Measurements from ENCODE around the gene DNAH17.

Gene DNAH17

DNA sequence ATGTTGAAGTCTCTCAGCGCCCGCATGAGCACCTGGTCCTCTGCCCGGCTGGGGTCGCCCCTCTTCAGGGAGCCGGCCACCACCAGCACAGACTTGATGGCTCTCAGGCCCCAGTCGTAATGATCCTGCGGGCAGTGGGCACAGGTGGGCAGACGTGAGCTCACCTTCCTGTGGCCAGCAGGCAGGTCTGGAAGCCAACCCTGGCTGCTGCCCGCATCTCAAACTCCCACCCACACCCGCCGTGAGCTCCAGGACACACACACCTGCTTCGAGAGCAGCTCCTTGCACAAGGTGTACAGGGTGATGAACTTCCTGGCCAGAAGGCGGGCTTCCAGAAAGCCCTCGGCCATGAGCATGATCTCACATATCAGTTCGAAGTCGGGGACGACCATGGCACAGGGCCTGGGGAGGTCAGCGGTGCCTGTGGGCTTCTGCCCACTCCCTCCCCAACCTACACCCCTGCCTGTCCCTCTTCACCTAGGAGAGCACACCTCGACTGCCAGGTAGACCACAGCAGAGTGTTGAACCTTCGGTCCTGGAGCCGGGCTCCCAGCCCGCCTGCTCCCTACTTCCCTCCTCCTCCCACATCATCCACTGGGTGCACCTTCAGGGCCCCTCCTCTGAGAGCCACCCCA, 82.4 kb downstream of the DNAH17 start:
- DNase-seq: no peak

DNA sequence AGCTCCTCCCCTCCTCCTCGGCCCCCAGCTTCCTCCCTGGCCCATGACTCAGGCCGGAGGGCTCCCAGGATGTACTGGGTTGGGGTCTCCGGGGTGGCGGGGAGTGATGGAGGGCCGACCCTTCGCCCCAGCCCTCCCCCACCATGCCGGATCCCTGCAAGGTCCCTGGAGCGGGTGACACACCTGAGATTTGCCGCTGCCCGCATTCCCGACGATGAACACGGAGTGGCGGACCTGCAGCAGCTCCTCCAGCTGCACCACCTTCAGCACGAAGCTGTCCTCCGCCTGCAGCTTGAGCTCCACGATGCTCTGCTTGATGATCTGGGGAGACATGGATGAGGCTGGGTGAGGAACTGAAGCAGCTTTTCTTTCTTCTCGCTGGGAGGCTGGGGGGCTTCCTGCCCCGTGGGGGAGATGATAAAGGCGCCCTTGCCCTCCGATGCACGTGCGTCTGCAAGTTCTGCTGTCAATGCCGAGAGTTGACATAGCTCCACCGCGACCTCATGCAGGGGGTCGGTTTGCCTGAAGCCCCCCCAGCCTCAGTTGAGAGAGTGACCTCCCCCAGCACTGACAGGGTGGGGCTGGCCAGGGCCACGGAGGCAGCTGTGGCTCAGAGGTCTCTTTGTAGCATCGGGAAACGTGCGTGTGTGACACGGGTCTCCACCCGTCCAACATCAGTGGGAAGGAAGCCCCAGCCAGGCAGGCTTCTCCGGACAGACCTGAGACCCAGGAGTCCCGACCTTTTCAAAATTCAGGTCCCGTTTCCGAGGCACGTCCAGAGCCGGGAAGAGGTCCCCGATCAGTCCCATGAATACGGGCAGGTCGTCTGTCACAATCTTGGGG, 83.1 kb downstream of the DNAH17 start:
- DNase-seq: no peak

DNA sequence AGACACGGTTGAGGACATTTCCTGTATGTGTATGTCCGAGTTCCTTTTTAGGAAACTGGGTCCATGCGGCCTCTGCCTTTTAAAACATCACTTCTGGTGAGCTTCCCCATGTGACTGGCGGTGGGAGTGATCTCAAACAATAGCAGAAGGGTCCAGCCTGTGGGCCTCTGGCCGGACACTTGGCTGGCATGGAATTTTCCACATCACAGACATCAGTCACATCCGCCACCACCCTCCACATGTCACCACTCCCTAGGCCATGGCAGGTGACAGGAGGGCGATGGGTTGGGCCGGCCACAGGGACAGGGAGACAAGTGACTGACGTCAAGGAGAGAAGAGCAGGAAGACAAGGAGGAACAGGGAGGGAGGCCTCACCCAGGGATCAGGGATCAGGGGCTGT, 83.7 kb downstream of the DNAH17 start:
- no peak for DNase-seq

DNA sequence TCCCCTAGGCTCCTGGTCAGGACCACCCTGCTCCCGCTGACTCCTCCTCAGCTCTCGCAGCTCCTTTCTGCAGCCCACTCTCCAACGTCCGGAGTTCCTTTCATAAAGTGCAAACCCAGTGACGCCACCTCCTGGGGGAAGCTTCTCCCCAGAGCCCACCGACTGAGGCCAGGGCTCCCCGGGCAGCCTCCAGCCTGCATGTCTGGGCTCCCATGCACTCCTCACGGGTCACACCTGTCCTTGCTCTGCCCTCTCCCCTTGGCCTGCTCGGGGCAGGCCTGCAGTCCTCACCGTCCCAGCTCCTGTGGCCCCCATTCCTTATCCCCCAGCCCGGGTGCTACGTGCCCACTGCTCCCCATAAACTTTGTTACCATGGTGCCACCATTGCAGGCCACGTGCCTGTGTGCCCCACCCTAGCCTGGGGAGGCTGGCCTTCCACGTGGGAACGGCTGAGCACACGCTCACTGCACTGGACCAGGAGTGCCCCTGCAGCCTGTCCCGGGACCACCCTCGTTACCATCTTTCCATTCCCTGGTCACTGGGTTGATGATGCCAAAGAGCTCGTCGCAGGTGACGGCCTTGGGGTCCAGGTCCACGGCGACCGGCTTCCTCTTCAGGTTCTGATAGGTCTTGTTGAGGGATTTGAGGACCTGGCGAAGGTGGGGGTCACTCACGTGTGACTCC, 84.9 kb downstream of the DNAH17 start:
- DNase-seq: no peak

DNA sequence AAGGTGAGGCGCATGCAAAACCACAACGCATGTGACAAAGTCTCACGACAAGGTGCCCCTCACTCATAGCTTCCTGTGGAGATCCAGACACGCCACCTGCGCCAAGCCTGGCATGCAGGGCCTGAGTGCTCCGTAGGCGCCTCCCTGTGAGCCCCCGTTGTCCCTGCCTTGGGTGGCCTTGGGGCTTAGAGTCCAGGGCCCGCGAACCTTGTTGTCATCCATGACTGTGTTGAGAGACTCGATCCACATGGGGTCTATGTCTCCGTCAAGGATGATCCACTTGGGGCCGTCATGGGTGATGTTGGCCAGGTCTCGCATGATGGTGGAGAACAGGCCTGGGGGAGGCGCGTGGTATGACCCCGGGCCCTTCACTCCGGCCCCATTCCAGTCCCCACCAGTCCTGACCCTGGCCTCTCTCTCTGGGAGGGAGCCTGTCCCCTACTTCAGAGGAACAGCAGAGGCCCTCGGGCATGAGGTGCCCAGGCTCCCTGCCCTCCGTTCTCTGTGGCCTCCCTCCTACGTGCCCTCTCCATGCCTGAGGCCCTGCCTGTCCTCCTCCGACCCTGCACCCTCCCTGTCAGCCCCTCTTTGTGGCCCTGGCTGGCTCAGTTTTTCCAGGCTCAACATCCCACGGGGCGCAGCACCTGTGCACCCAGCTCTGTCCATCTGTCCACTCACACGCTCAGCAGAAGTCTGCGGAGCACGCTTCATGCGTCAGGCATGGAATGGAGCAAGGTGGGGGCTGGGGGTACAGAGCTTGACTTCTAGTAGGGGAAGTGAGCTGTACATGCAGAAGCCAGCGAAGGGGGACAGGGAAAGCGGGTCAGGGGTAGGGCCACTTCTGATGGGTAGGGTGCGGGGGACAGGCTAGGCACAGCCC, 85.7 kb downstream of the DNAH17 start:
- DNase-seq: no peak

DNA sequence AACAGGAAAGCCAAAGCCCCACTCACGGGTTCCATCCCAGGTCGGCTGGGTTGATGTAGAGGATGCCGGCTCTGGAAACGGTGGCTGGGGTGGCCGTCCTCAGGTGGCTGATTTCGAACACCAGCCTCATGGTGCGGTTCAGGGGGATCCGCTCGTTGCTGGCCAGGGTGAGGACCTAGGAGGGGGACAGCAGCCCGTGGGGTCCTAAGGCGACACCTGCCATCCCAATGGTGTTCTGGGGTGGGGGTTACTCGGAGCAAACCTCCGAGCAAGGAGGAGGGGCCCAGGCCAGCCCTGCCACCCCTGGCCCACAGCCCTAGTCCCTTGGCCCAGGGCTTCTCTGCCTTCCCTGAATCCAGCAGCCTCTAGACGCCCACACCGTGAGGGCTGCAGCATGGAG, 86.5 kb downstream of the DNAH17 start:
- no peak for DNase-seq

DNA sequence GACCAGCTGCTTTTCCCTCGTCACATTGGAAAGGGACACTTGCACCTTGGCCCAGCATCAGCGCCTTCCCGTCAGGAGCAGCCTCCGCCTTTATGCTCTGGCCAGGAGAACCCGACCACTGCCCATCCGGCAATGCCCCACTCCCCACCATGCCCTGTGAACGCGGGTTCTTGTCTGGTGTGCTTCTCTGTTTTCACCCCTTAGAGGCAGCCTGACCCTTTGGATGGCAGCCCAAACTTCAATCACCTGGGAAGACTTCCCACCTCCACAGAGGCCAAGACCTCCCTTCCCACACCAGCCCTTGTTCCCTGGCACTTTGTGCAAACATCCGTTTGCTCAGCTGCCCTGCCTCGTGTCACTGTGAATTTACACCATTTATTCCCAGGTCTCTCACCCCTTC, 87.0 kb downstream of the DNAH17 start:
- no peak for DNase-seq

DNA sequence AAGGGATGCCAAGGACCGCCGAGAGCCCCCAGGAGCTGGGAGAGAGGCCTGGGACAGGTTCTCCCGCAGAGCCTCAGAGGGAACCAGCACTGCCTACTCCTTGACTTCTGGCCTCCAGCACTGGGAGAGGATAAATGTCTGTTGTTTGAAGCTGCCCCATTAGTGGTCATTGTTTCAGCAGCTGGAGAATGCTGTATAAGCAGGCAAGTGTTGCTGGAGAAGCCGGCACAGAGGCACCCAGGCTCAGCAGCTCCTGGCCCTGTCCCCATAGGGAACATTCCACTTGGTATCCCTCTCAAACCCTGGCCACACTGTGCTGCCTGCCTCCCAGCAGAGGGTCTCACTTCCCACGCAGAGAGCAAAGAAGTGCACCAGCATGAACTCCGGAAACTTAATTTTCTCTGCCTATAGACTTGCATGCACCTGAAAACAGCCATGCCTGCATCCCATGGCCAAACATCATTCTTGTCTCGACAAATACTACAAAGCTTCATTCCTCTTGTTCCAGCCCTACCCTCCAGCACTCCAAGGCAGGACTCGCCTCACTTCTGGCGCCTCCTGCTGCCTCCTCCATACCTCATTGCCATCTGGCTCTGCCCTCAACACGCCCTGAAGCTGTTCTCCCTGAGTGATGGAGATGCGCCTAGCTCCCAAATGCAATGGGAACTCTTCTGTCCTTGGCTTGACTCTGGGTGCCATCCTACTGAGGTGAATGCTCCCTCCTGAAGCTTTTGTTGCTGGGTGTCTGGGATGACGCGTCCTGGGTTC, 88.1 kb downstream of the DNAH17 start:
- no peak for DNase-seq

DNA sequence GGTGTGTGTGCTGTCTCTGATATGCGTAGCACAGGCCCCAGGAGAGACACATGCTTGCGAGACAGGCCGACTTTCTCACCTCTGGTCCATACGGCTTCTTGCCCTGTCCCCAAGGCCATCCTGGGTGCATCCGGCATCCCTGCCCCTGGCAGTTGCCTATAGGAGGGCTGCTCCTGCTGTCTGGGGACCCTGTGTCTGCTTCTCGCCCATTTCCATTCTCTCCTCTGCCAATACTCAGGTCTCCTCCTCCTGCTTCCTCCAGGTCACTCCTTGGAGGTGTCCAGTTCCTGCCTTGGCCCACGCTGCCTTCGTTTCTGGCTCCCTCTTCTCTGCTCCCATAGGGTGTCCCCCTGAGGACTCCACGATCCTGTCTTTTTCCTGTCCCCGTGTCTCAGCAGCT, 89.0 kb downstream of the DNAH17 start:
- no peak for DNase-seq

DNA sequence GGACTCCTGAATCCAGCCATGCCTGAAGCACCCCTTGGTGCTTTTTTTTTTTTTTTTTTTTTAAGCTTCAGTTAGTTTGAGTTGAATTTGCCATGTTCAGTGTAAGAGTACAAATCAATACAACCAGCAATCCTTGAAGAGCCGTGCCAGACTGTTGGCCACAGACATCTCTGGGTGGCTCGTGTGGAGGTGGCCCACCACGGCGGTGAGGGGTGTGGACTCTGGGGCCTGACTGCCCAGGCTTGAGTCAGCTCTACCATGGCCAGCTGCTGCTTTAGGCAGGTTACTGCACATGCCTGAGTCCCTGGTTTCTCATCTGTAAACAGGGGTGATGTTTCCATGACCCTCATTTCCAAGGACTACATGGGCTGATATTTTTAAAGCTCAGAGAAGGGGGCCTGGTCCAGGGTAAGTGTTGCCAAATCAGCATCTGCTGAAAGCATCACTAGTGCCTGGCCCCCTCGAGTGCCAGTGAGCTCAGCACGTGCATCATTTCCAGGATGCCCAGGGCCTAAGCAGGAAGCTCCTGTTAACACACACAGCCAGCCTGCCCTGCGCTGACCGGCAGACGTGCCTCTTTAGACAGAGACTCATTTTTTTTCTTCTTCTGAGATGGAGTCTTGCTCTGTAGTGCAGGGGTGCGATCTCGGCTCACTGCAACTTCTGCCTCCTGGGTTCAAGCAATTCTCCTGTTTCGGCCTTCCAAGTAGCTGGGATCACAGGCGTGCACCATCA, 90.1 kb downstream of the DNAH17 start:
- no peak for DNase-seq

DNA sequence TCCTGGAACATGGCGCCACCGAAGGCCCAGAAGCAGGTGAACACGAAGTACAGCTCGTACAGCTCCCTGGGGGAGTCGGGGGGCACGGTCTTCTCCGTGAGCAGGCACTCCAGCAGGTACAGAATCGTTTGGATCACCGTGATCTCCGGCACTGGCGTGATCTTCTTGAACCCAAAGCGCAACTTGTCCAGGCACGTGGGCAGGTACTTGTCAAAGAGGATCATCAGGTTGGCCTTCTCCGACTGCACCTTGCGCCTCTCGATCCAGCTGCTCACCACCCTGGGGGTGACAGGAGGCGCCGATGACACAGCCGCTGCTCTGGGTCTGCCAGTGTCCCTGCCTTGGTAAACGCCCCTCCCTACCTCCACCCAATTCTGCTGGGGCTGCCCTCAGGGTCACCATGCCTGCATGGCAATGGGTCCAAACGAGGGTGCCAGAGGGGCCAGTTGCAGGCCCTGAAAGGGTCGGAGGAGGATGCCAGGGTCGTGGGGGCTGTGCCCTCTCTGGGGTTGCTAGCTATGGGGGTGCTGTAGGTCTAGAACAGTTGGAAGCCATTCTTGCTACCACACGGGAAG, 90.9 kb downstream of the DNAH17 start:
- no peak for DNase-seq

DNA sequence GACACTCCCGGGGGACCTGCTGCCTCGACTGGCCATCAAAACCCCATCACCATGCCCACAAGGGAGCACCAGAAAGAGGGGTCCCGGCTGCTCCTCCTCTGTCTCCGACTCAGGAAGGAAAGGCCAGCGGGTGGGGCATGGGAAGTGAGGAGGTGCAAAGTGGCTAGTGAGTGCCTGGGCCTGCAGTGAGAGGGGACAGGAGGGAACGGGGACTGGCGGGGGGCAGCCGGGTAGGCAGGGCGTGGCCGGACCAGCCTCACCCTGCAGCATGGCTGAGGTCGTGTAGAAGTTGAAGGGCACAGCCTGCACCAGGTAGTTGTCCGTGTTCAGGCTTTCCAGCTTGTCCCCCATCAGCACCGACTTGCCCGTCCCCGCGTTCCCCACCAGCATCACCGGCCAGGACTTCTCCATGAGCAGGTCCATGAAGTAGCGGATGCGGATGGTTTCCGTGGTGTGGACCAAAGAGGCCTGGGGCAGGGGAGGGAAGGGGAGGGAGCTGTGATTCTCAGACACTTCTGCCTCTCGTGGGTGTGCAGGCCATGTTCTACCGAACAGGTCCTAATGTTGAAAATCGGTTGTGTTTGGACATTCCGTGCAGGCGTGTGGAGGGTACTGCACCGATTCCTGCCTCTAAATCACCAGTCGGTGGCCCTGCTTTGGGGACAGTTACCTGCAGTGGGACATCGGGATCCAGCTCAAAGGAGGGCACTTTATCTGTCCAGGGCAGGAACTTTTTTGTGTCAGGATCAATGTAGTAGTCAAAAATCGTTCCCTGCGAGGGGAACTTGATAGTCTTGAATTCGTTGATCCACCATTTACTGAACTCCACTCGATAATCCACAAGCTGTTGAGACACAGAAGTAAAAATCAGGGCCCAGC, 91.7 kb downstream of the DNAH17 start:
- DNase-seq: no peak

DNA sequence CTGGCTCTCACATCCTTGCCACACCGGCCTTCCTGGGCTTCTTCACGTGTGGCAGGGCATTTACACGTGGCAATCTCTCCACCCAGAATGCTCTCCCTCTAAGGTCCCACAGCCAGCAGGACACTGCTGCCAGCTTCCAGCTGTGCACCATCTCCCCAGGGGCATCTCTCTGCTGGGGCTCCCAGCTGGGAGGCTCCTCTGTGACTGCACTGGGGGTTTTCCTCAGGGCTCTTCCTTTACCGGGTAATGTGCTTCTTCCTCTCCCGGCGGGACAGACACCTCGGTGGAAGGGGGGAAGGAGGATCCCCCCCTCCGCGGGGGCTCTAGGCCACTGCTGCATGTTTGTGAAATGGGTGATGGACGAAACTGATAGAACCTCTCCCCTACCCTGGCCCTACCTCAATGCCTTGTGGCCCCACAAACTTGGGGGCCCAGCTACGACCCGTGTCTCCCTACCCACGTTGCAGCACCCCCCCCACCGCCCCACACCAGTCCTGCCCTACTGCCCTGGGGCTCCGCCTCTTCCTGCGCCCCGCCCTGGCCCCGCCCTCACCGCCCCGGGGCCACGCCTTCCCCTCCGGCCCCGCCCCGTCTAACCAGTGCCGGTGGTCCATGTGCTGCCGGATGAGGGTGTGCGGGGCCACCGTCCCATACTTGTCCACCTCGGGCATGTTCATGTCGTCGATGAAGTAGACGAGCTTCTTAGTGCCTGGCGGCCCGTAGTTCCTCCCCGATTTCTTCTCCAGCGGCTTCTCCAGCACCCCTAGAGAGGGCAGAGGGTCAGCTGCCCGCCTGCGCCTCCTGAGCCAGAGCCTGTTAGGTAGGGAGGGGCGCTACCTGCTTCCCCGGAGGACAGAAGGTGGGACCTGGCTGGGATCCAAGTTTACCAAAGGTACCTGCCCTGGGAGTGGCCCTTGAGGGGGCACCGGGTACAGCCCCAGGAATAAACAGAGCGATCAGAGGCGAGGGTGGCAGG, 92.6 kb downstream of the DNAH17 start:
- no peak for DNase-seq

DNA sequence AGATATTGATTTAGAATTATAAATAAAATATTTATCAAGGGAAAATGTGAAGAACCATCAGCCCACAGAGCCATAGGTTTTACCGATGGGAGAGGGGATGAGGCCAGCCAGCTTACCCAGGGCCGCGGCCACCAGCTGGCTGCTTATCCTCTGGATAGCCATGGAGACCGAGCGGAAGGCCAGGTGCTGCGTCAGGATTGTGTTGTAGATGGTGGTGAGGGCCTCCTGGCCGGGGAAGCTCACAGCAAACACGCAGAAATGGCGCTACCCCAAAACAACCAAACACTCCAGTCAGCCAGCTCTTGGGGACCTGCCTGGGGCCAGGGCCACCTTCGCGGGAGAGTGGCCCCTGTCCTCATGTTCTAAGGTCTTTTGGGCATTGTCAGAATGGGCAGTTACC, 97.8 kb downstream of the DNAH17 start:
- no peak for DNase-seq

DNA sequence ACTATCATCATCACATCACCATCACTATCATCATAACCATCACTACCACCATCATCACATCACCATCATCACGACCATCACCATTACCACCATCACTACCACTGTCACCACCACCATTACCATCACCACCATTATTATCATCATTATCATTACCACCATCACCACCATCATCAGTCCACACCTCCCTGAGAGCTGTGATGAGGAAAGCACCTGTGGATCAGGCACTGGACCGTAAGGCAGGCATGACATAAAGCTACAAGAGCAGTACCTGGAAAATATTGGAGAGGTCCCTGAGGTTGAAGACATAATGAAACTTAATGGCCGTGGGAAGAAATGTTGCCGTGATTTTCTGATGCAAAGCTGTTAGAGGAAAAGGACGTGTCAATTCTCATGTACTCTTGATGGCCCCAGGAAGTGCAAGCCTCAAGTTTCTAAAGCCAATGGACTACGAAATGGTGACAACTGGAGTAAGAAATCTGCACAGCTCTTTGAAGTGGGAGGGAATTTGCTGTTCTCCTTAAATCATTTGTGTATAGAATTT, 98.4 kb downstream of the DNAH17 start:
- DNase-seq: no peak

DNA sequence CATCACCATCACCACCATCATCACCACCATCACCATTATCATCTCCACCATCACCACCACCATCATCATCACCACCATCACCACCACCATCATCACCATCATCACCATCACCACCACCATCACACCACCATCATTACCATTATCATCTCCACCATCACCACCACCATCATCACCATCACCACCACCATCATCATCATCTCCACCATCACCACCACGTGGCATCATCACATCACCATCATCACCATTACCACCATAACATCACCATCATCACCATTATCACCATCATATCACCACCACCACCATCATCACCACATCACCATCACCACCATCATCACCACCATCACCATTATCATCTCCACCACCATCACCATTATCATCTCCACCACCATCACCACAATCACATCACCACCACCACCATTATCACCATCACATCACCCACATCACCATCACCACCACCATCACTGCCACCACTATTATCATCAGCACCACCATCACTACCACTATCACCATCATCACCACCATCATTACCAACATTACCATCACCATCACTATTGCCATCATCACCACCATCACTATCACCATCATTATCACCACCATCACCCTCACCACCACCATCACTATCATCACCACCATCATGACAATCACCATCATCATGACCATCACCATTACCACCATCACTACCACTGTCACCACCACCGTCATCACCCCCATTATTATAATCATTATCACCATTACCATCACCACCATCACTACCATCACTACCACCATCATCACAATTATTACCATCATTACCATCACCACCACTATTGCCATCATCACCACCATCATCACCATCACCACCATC, 99.1 kb downstream of the DNAH17 start:
- no peak for DNase-seq

DNA sequence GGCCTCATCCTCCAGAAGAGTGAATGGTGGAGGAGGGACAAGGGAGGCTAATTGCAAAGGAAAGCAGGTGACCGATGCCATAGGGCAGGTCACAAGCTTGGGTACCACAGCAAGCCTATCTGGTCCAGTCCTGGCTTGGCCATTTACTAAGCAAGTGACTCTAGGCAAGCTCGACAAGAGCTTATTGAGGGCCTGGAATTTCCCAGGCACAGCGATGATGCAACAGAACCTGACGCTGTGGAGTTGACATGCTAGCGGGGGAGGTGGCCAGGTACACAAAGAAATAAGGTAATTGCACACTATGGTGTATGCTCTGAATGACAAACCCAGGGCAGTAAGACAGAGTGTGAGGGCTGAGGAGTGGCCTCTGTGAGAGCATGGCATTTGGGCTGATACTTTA, 100.2 kb downstream of the DNAH17 start:
- peak; percentile 37 for DNase-seq

DNA sequence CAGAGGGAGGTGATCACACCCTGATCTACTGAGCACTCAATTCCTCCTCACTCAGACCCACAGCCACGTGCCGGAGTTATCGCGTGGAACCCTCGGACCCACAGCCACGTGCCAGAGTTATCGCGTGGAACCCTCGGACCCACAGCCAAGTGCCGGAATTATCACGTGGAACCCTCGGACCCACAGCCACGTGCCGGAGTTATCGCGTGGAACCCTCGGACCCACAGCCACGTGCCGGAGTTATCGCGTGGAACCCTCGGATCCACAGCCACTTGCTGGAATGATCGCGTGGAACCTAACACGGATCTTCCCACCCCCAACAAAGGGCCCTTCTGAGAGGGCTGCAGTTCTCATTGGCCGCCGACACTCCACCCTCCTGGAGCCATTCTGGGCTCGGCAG, 101.0 kb downstream of the DNAH17 start:
- DNase-seq: no peak

All from NCI-H510A (cell line).